HCT116 (cell line): ENCODE measurements around the gene ALPP. TPM values are rescaled to one million over a fixed set of nuclear protein-coding genes. Genes with fewer than 3 reads are reported as not detected.

Source experiments
- ATAC-seq: fragments of 200-7000 bp; cut with Tn5 transposase; 2 replicates; pipeline ENCODE4 v1.9.1; 2020; ENCODE audit warnings: mild to moderate bottlenecking, moderate library complexity
- BruUV-seq: library from RNA; stranded (reverse); fragments of 400-500 nt; replicated peaks from 2 replicates; lab custom pipeline; 2021; lab: Mats Ljungman, UMichigan
- CTCF ChIA-PET: fragments of 300-600 bp; sonication (Branson Sonifier 250); formaldehyde crosslinking; loops from one replicate; lab custom pipeline; 2021; ENCODE audit warnings: antibody characterized with exemption; lab: Charles Lee
- POLR2A ChIA-PET: fragments of 300-600, 350-600 bp; sonication (Branson Sonifier 250); formaldehyde crosslinking; loops from one replicate; lab custom pipeline; 2021; ENCODE audit warnings: antibody characterized with exemption; lab: Charles Lee
- RAD21 ChIA-PET, 2 experiments: fragments of 300-600 bp; sonication (Branson Sonifier 250); formaldehyde crosslinking; loops; one replicate each; lab custom pipeline; 2023; ENCODE audit warnings: low total read pairs in 2 of 2; ENCODE audit not compliant: uncharacterized antibody in 2 of 2, unreplicated experiment in 2 of 2, low non-redundant PET in 1 of 2; lab: Charles Lee
- DNase-seq: peaks from one replicate; pipeline ENCODE4 v3.0.0-alpha.2; 2010; ENCODE audit warnings: low read depth, low spot score
- H2AFZ ChIP-seq: fragments of 200-600 bp; shearing (Covaris generic), sonication (generic); 2 replicates; pipeline ENCODE4 v1.6.1; 2017; ENCODE audit warnings: low read depth, mixed run types, mixed read lengths, antibody characterized with exemption, low read length; ENCODE audit not compliant: poor library complexity, severe bottlenecking
- H3K27ac ChIP-seq: 2 replicates; pipeline ENCODE4 v1.5.1; 2012; ENCODE audit warnings: low read depth, low read length
- H3K27me3 ChIP-seq: fragments of 200-600 bp; sonication (generic); 2 replicates; pipeline ENCODE4 v1.6.1; 2016; ENCODE audit warnings: mixed run types, low read length, mixed read lengths; ENCODE audit not compliant: insufficient read depth
- H3K36me3 ChIP-seq, 2 experiments: fragments of 200-500 bp in 1 of 2; fragments of 200-600 bp in 1 of 2; sonication (Bioruptor generic) in 1 of 2; sonication (generic) in 1 of 2; 2 replicates each; pipeline versions ENCODE4 v1.5.1 to v1.6.1; 2014 to 2016; ENCODE audit warnings: low read length in 2 of 2, inconsistent platforms in 1 of 2, mixed read lengths in 1 of 2, mixed run types in 1 of 2; ENCODE audit not compliant: insufficient read depth in 2 of 2, control insufficient read depth in 1 of 2
- H3K4me1 ChIP-seq, 2 experiments: fragments of 200-600 bp in 1 of 2; sonication (generic) in 1 of 2; 2 replicates each; pipeline versions ENCODE4 v1.5.1 to v1.6.1; 2012 to 2017; ENCODE audit warnings: low read length in 2 of 2, inconsistent platforms in 1 of 2, mild to moderate bottlenecking in 1 of 2, mixed read lengths in 1 of 2, mixed run types in 1 of 2, moderate library complexity in 1 of 2; ENCODE audit not compliant: insufficient read depth in 2 of 2, control insufficient read depth in 1 of 2
- H3K4me2 ChIP-seq: fragments of 200-600 bp; sonication (generic); 2 replicates; pipeline ENCODE4 v1.6.1; 2017; ENCODE audit warnings: mixed run types, low read length, mixed read lengths
- H3K4me3 ChIP-seq, 2 experiments: fragments of 200-600 bp in 1 of 2; sonication (generic) in 1 of 2; replicated peaks in 1 of 2; 2 replicates each; pipeline ENCODE4 v1.5.1; 2011 to 2016; ENCODE audit warnings: low read length in 2 of 2, control low read depth in 1 of 2, low read depth in 1 of 2, mild to moderate bottlenecking in 1 of 2, mixed read lengths in 1 of 2, mixed run types in 1 of 2
- H3K79me2 ChIP-seq: fragments of 200-600 bp; sonication (generic); 2 replicates; pipeline ENCODE4 v1.6.1; 2017; ENCODE audit warnings: mild to moderate bottlenecking, mixed run types, low read length, moderate library complexity, mixed read lengths; ENCODE audit not compliant: insufficient read depth
- H3K9ac ChIP-seq: fragments of 200-600 bp; sonication (generic); 2 replicates; pipeline ENCODE4 v1.6.1; 2016; ENCODE audit warnings: low read length, mixed read lengths
- H3K9me2 ChIP-seq: fragments of 200-600 bp; sonication (generic), shearing (Covaris generic); 2 replicates; pipeline ENCODE4 v1.6.1; 2017; ENCODE audit warnings: mixed run types, mild to moderate bottlenecking, moderate library complexity; ENCODE audit not compliant: insufficient read depth
- H3K9me3 ChIP-seq, 2 experiments: fragments of 200-500 bp in 1 of 2; fragments of 200-600 bp in 1 of 2; sonication (Bioruptor generic) in 1 of 2; sonication (generic) in 1 of 2; 2 replicates each; pipeline ENCODE4 v1.6.1; 2014 to 2017; ENCODE audit warnings: low read length in 2 of 2, mixed read lengths in 2 of 2, inconsistent platforms in 1 of 2, low read depth in 1 of 2, mild to moderate bottlenecking in 1 of 2, mixed run types in 1 of 2, moderate library complexity in 1 of 2; ENCODE audit not compliant: control insufficient read depth in 1 of 2, insufficient read depth in 1 of 2
- H4K20me1 ChIP-seq: fragments of 200-600 bp; sonication (generic), shearing (Covaris generic); 2 replicates; pipeline ENCODE4 v1.6.1; 2017; ENCODE audit warnings: mixed run types, mild to moderate bottlenecking, moderate library complexity; ENCODE audit not compliant: insufficient read depth
- CBX3 ChIP-seq: IDR thresholded peaks from 2 replicates; pipeline ENCODE4 v1.6.1; 2012; ENCODE audit warnings: low read depth
- CTCF ChIP-seq, 3 experiments: fragments of 200-600 bp in 1 of 3; sonication (generic) in 1 of 3; IDR thresholded peaks in 2 of 3; conservative IDR thresholded peaks in 1 of 3; 2 replicates each; pipeline ENCODE4 v1.5.1; 2012 to 2017; ENCODE audit warnings: low read depth in 2 of 3, low read length in 2 of 3, antibody characterized with exemption in 1 of 3, borderline replicate concordance in 1 of 3, control low read depth in 1 of 3, mild to moderate bottlenecking in 1 of 3, mixed read lengths in 1 of 3, mixed run types in 1 of 3, moderate library complexity in 1 of 3; ENCODE audit not compliant: insufficient read depth in 1 of 3
- ELF1 ChIP-seq: IDR thresholded peaks from 2 replicates; pipeline ENCODE4 v1.6.1; 2012; ENCODE audit warnings: low read depth, borderline replicate concordance
- JUND ChIP-seq: IDR thresholded peaks from 2 replicates; pipeline ENCODE4 v1.6.1; 2012
- intact Hi-C: fragments of 100-400 bp; cut with micrococcal nuclease; formaldehyde crosslinking; loops from 2 replicates; pipeline ENCODE4 v1.10.0; 2022
- total RNA-seq: library from RNA; stranded (reverse); gene quantifications from one replicate; pipeline ENCODE4 v1.2.1, GENCODE V29; 2021; ENCODE audit not compliant: unreplicated experiment
- TF ChIP-seq, protein P1 (sequence below): IDR thresholded peaks from 2 replicates; pipeline ENCODE4 v1.6.1; 2012

Gene ALPP
- total RNA-seq, 1 experiment from 2014 or later: 0.34 TPM

DNA sequence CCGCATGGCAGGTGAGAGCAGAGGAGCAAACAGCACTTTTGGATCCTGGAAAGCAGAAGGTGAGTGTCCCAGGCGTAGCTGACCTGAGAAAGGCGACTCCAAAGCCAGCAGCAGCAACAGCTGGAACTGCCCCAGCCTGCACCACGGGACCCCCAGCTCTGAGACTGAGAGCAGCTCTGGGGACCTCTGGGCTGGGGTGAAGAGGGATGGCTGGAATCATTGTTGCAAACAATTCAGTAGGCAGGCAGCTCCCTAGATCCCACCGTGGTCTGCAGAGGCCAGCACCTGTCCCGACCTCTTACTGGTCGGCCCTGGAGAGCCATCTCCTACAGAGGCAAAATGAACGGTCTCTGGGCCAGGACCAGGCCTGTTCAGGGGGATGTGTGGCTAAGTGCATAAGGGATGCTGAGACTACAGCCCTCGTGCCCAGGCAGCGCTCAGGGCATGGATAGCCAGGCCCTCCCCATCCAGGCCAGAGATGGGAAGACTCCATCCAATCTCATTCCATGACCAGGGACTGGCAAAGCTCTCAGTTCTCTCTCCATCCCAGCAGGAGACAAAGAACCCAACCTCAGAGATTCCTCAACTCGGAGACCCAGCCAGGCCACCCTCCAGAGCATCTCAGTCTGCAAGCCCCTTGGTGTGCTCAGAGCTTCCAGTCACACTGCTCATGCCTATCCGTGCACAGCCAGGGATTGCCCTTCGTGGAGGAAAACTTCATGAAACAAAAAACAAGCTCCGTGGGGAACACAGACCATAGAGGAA lies 38.2 kb upstream of the ALPP start:
- Histone ChIP-seq H3K9me3 (no peaks in the 10 kb centered on the region), H4K20me1 (no peaks in the 10 kb centered on the region), H3K4me3 (no peak overlapping the region)
- DNase-seq (no peak), ATAC-seq (no peak)
- intact Hi-C loops: loop anchor here (10.0 kb wide), 1 partner anchor 184 kb away; the partner anchor contains the start of genes CHRND and PRSS56
- no peak for TF ChIP-seq JUND
- no peak for TF ChIP-seq ELF1
- no peak for TF ChIP-seq CTCF (IDR thresholded peaks at IDR 0.05 in 2 of 3, conservative IDR thresholded peaks at IDR 0.05 in 1 of 3; ENCODE audit: borderline replicate concordance in 1 of 3, insufficient read depth in 1 of 3, low read depth in 2 of 3, low read length in 2 of 3)
- TF ChIP-seq, protein P1, sequence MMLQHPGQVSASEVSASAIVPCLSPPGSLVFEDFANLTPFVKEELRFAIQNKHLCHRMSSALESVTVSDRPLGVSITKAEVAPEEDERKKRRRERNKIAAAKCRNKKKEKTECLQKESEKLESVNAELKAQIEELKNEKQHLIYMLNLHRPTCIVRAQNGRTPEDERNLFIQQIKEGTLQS: no peak
- no peak for TF ChIP-seq CBX3
- TF ChIP-seq, all 23 proteins: peak for 0
- POLR2A ChIA-PET: no interaction called here
- Histone ChIP-seq H3K9me2 (no peaks in the 10 kb centered on the region), H2AFZ (no peak overlapping the region), H3K4me2 (no peak overlapping the region), H3K9ac (no peak overlapping the region), H3K27ac (no peak overlapping the region), H3K79me2 (no peaks in the 10 kb centered on the region), H3K27me3 (no peaks in the 10 kb centered on the region), H3K36me3 (no peaks in the 10 kb centered on the region), H3K4me1 (no peaks in the 10 kb centered on the region)
- no TSS peak for BruUV-seq
- CTCF ChIA-PET: no interaction called here
- RAD21 ChIA-PET: no interaction called here
